Measurements from ENCODE around the gene SWI5.

SWI5 gene

DNA sequence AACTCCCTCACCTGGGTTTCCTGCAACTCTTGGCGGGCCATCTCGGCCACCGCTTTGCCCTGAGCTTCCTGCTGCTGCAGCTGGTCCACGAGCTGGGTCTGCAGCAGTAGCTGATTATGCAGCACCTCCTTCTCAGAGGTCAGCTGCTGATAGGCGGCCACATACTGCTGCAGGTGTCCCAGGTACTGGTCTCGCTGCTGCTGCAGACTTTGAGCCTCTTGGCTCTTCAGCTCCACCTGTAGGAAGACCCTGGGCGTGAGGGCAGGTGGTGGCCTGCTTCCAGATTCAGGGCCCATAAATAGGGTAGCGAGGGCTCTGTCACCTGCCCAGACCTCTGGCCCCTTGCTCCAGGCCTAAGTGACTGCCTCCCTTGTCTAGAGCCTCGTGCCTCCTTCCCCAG lies 16.9 kb upstream of the SWI5 start:
- no peak overlapping the region for H2BK15ac ChIP-seq (ENCODE audit: low read depth, poor library complexity, severe bottlenecking)
- no peak overlapping the region for H3K4me3 ChIP-seq (ENCODE audit: insufficient read depth in 1 of 2, low read depth in 1 of 2, low read length in 2 of 2)
- no peak overlapping the region for H3K4me2 ChIP-seq (ENCODE audit: low read length, poor library complexity, severe bottlenecking)
- H3K4ac ChIP-seq (ENCODE audit: low read depth in 1 of 2, low read length in 2 of 2): no peak overlapping the region
- no peak overlapping the region for H2AFZ ChIP-seq (ENCODE audit: low read depth, low read length)
- peaks cover 8% of the 10 kb centered on the region for H3K4me1 ChIP-seq (ENCODE audit: control insufficient read depth, insufficient read depth, low read depth, low read length)
- no peak overlapping the region for H3K23ac ChIP-seq (ENCODE audit: low read length in 2 of 2)
- no peak overlapping the region for H3K14ac ChIP-seq (ENCODE audit: low read length in 2 of 2)
- no peak overlapping the region for H2AK5ac ChIP-seq (ENCODE audit: low read length, severe bottlenecking)
- peaks cover 79 to 82% of the 10 kb centered on the region in 2 experiments for H3K36me3 ChIP-seq (ENCODE audit: control insufficient read depth in 1 of 2, insufficient read depth in 2 of 2, low read depth in 1 of 2, low read length in 2 of 2)
- no peak overlapping the region for H4K8ac ChIP-seq (ENCODE audit: low read length)
- H3K9me3 ChIP-seq (ENCODE audit: control insufficient read depth, low read length): no peaks in the 10 kb centered on the region
- no peak overlapping the region for H2BK12ac ChIP-seq (ENCODE audit: low read length in 2 of 2)
- H3K18ac ChIP-seq (ENCODE audit: low read depth in 1 of 2, low read length in 2 of 2): no peak overlapping the region
- no peak overlapping the region for H3K27ac ChIP-seq (ENCODE audit: low read length, poor library complexity, severe bottlenecking)
- no peaks in the 10 kb centered on the region for H3K27me3 ChIP-seq (ENCODE audit: control insufficient read depth in 1 of 2, insufficient read depth in 1 of 2, low read length in 2 of 2)
- no peak for DNase-seq
- no peak overlapping the region for H2BK5ac ChIP-seq (ENCODE audit: low read depth, low read length, poor library complexity, severe bottlenecking)
- no peak overlapping the region for H4K91ac ChIP-seq (ENCODE audit: low read length)
- 90% methylated on average over 9 of the region's 9 CpGs for WGBS
- no peak overlapping the region for H2BK120ac ChIP-seq (ENCODE audit: low read depth, low read length)
- H3K9ac ChIP-seq (ENCODE audit: low read length): no peak overlapping the region
- peaks cover 16% of the 10 kb centered on the region for H3K79me1 ChIP-seq (replicated peaks; ENCODE audit: low read length, poor library complexity, severe bottlenecking)

DNA sequence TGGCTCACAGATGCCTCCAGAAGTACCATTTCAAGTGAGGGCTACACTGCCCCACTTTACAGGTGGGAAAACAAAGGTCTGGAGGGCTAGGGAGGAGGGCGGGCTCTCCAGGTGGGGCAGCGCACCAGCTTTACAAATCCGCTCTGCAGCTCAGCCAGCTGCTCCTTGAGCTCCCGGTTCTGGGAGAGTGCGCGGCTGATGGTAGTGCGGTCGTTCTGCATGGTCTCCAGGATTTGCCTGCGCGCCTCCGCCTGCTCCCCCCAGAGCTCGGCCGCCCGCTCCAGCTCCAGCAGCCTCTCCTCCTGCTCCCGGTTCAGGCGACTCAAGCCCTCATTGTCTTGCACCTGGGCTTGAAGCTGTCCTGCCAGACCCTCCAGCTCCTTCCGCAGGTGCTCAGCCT lies 15.7 kb upstream of the SWI5 start:
- no peak overlapping the region for H2AK5ac ChIP-seq (ENCODE audit: low read length, severe bottlenecking)
- no peak overlapping the region for H4K91ac ChIP-seq (ENCODE audit: low read length)
- H3K4me1 ChIP-seq (ENCODE audit: control insufficient read depth, insufficient read depth, low read depth, low read length): peaks cover 7% of the 10 kb centered on the region
- H3K23ac ChIP-seq (ENCODE audit: low read length in 2 of 2): no peak overlapping the region
- H3K18ac ChIP-seq (ENCODE audit: low read depth in 1 of 2, low read length in 2 of 2): no peak overlapping the region
- H4K8ac ChIP-seq (ENCODE audit: low read length): no peak overlapping the region
- H2BK120ac ChIP-seq (ENCODE audit: low read depth, low read length): no peak overlapping the region
- H3K36me3 ChIP-seq (ENCODE audit: control insufficient read depth in 1 of 2, insufficient read depth in 2 of 2, low read depth in 1 of 2, low read length in 2 of 2): peaks cover 71 to 87% of the 10 kb centered on the region in 2 experiments
- no peak overlapping the region for H2BK15ac ChIP-seq (ENCODE audit: low read depth, poor library complexity, severe bottlenecking)
- no peak overlapping the region for H3K14ac ChIP-seq (ENCODE audit: low read length in 2 of 2)
- H2AFZ ChIP-seq (ENCODE audit: low read depth, low read length): no peak overlapping the region
- H3K27me3 ChIP-seq (ENCODE audit: control insufficient read depth in 1 of 2, insufficient read depth in 1 of 2, low read length in 2 of 2): no peaks in the 10 kb centered on the region
- H3K4me2 ChIP-seq (ENCODE audit: low read length, poor library complexity, severe bottlenecking): no peak overlapping the region
- no peak overlapping the region for H3K4ac ChIP-seq (ENCODE audit: low read depth in 1 of 2, low read length in 2 of 2)
- no peak overlapping the region for H3K9ac ChIP-seq (ENCODE audit: low read length)
- WGBS: 94% methylated on average over 17 of the region's 17 CpGs
- H3K4me3 ChIP-seq (ENCODE audit: insufficient read depth in 1 of 2, low read depth in 1 of 2, low read length in 2 of 2): no peak overlapping the region
- no peak overlapping the region for H3K27ac ChIP-seq (ENCODE audit: low read length, poor library complexity, severe bottlenecking)
- H2BK5ac ChIP-seq (ENCODE audit: low read depth, low read length, poor library complexity, severe bottlenecking): no peak overlapping the region
- peaks cover 19% of the 10 kb centered on the region for H3K79me1 ChIP-seq (replicated peaks; ENCODE audit: low read length, poor library complexity, severe bottlenecking)
- DNase-seq: no peak
- H3K9me3 ChIP-seq (ENCODE audit: control insufficient read depth, low read length): no peaks in the 10 kb centered on the region
- no peak overlapping the region for H2BK12ac ChIP-seq (ENCODE audit: low read length in 2 of 2)

DNA sequence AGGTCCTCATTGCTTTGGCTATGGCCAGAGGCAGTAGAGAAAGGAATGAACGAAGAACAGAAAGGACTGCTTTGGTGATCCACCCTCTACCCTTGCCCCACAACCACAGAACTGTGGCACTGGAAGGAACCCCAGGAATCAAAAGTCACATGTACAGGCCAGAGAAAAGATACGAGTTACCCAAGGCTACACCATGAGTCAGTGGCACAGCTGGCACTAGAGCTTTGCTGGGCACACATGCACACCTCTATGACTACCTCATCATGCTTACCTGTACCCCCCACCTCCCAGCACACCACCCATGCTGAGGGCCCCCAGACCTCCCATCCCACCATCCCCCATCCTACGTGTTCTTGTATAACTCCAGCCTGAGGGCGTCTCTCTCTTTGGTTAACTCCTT lies 13.4 kb upstream of the SWI5 start:
- H3K36me3 ChIP-seq (ENCODE audit: control insufficient read depth in 1 of 2, insufficient read depth in 2 of 2, low read depth in 1 of 2, low read length in 2 of 2): peaks cover 80 to 89% of the 10 kb centered on the region in 2 experiments
- H3K23ac ChIP-seq (ENCODE audit: low read length in 2 of 2): no peak overlapping the region
- peaks cover under 1% of the 10 kb centered on the region for H3K4me1 ChIP-seq (ENCODE audit: control insufficient read depth, insufficient read depth, low read depth, low read length)
- no peak overlapping the region for H2BK12ac ChIP-seq (ENCODE audit: low read length in 2 of 2)
- H3K9ac ChIP-seq (ENCODE audit: low read length): no peak overlapping the region
- H2BK15ac ChIP-seq (ENCODE audit: low read depth, poor library complexity, severe bottlenecking): no peak overlapping the region
- no peak overlapping the region for H3K4ac ChIP-seq (ENCODE audit: low read depth in 1 of 2, low read length in 2 of 2)
- H3K4me2 ChIP-seq (ENCODE audit: low read length, poor library complexity, severe bottlenecking): no peak overlapping the region
- 88% methylated on average over 2 of the region's 4 CpGs for WGBS
- H4K91ac ChIP-seq (ENCODE audit: low read length): no peak overlapping the region
- no peak overlapping the region for H2AK5ac ChIP-seq (ENCODE audit: low read length, severe bottlenecking)
- H2BK5ac ChIP-seq (ENCODE audit: low read depth, low read length, poor library complexity, severe bottlenecking): no peak overlapping the region
- H3K27ac ChIP-seq (ENCODE audit: low read length, poor library complexity, severe bottlenecking): no peak overlapping the region
- H3K18ac ChIP-seq (ENCODE audit: low read depth in 1 of 2, low read length in 2 of 2): no peak overlapping the region
- no peaks in the 10 kb centered on the region for H3K9me3 ChIP-seq (ENCODE audit: control insufficient read depth, low read length)
- no peak overlapping the region for H4K8ac ChIP-seq (ENCODE audit: low read length)
- no peaks in the 10 kb centered on the region for H3K27me3 ChIP-seq (ENCODE audit: control insufficient read depth in 1 of 2, insufficient read depth in 1 of 2, low read length in 2 of 2)
- no peak overlapping the region for H3K14ac ChIP-seq (ENCODE audit: low read length in 2 of 2)
- H2AFZ ChIP-seq (ENCODE audit: low read depth, low read length): no peak overlapping the region
- H3K4me3 ChIP-seq (ENCODE audit: insufficient read depth in 1 of 2, low read depth in 1 of 2, low read length in 2 of 2): no peak overlapping the region
- peaks cover 38% of the 10 kb centered on the region for H3K79me1 ChIP-seq (replicated peaks; ENCODE audit: low read length, poor library complexity, severe bottlenecking)
- DNase-seq: no peak
- no peak overlapping the region for H2BK120ac ChIP-seq (ENCODE audit: low read depth, low read length)

DNA sequence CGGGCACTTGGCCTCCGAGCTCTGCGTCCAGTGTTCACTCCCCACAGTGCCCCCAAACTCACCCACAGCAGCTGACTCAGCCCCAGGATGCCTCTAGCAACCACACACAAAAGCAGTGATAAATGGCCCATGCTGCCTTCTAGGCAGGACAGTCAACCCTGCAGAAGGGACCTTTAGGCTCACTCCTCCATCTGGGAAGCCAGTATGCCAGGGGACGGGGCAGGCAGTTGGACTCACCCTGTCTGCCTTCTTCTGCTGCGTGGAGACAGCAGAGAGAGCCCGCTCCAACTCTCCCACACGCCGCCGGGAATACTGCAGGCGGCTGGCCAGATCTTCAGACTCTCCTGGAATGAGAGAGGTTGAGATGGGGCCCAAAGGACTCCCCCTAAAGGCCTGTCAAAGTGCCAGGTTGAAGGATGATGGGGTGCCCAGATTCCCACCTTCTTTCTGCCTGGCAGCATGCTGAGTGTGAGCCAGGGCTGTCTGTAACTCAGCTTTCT lies 10.7 kb upstream of the SWI5 start:
- H4K91ac ChIP-seq (ENCODE audit: low read length): no peak overlapping the region
- H3K9ac ChIP-seq (ENCODE audit: low read length): no peak overlapping the region
- H3K14ac ChIP-seq (ENCODE audit: low read length in 2 of 2): no peak overlapping the region
- no peak for DNase-seq
- no peak overlapping the region for H2AFZ ChIP-seq (ENCODE audit: low read depth, low read length)
- H3K79me1 ChIP-seq (replicated peaks; ENCODE audit: low read length, poor library complexity, severe bottlenecking): peaks cover 55% of the 10 kb centered on the region
- H3K9me3 ChIP-seq (ENCODE audit: control insufficient read depth, low read length): no peaks in the 10 kb centered on the region
- H2BK5ac ChIP-seq (ENCODE audit: low read depth, low read length, poor library complexity, severe bottlenecking): no peak overlapping the region
- H2BK15ac ChIP-seq (ENCODE audit: low read depth, poor library complexity, severe bottlenecking): no peak overlapping the region
- H3K27me3 ChIP-seq (ENCODE audit: control insufficient read depth in 1 of 2, insufficient read depth in 1 of 2, low read length in 2 of 2): no peaks in the 10 kb centered on the region
- H3K4me1 ChIP-seq (ENCODE audit: control insufficient read depth, insufficient read depth, low read depth, low read length): no peaks in the 10 kb centered on the region
- H2AK5ac ChIP-seq (ENCODE audit: low read length, severe bottlenecking): no peak overlapping the region
- 99% methylated on average over 10 of the region's 10 CpGs for WGBS
- no peak overlapping the region for H4K8ac ChIP-seq (ENCODE audit: low read length)
- H3K4me3 ChIP-seq (ENCODE audit: insufficient read depth in 1 of 2, low read depth in 1 of 2, low read length in 2 of 2): no peak overlapping the region
- H3K4me2 ChIP-seq (ENCODE audit: low read length, poor library complexity, severe bottlenecking): no peak overlapping the region
- H2BK120ac ChIP-seq (ENCODE audit: low read depth, low read length): no peak overlapping the region
- H3K18ac ChIP-seq (ENCODE audit: low read depth in 1 of 2, low read length in 2 of 2): no peak overlapping the region
- no peak overlapping the region for H2BK12ac ChIP-seq (ENCODE audit: low read length in 2 of 2)
- no peak overlapping the region for H3K4ac ChIP-seq (ENCODE audit: low read depth in 1 of 2, low read length in 2 of 2)
- no peak overlapping the region for H3K27ac ChIP-seq (ENCODE audit: low read length, poor library complexity, severe bottlenecking)
- H3K36me3 ChIP-seq (ENCODE audit: control insufficient read depth in 1 of 2, insufficient read depth in 2 of 2, low read depth in 1 of 2, low read length in 2 of 2): peaks cover 76 to 89% of the 10 kb centered on the region in 2 experiments
- H3K23ac ChIP-seq (ENCODE audit: low read length in 2 of 2): no peak overlapping the region
